Measurements from ENCODE around the gene BTN1A1. TPM values are rescaled to one million over a fixed set of nuclear protein-coding genes. Genes with fewer than 3 reads are reported as not detected.

The BTN1A1 gene
- total RNA-seq, 1 donor from 2014 or later: not detected

GRCh38 chr6:26465776-26466175 lies 34.3 kb upstream of the BTN1A1 start:
- Mint-ChIP-seq H3K4me3 (ENCODE audit: unreplicated experiment) (no peak overlapping the region), H3K27me3 (ENCODE audit: low read depth) (no peaks in the 10 kb centered on the region), H3K36me3 (ENCODE audit: low read depth) (peaks cover 67% of the 10 kb centered on the region), H3K9me3 (ENCODE audit: low read depth) (no peaks in the 10 kb centered on the region), H3K4me1 (ENCODE audit: low read depth) (peaks cover 14% of the 10 kb centered on the region), H3K27ac (ENCODE audit: unreplicated experiment) (no peak overlapping the region)
- no peak for TF ChIP-seq CTCF (IDR thresholded peaks at IDR 0.05)
- no peak for DNase-seq (ENCODE audit: low spot score)

GRCh38 chr6:26468829-26469228 lies 31.3 kb upstream of the BTN1A1 start:
- H3K27ac Mint-ChIP-seq (ENCODE audit: unreplicated experiment): no peak overlapping the region
- no peak overlapping the region for H3K4me3 Mint-ChIP-seq (ENCODE audit: unreplicated experiment)
- H3K36me3 Mint-ChIP-seq (ENCODE audit: low read depth): peaks cover 49% of the 10 kb centered on the region
- H3K4me1 Mint-ChIP-seq (ENCODE audit: low read depth): peaks cover 12% of the 10 kb centered on the region
- TF ChIP-seq CTCF (IDR thresholded peaks at IDR 0.05): no peak
- peaks cover 5% of the 10 kb centered on the region for H3K9me3 Mint-ChIP-seq (ENCODE audit: low read depth)
- DNase-seq (ENCODE audit: low spot score): no peak
- H3K27me3 Mint-ChIP-seq (ENCODE audit: low read depth): no peaks in the 10 kb centered on the region

- peaks cover 31% of the 10 kb centered on the region for H3K36me3 Mint-ChIP-seq (ENCODE audit: low read depth)
- DNase-seq (ENCODE audit: low spot score): no peak
- no peaks in the 10 kb centered on the region for H3K27me3 Mint-ChIP-seq (ENCODE audit: low read depth)
- peaks cover 5% of the 10 kb centered on the region for H3K9me3 Mint-ChIP-seq (ENCODE audit: low read depth)
- no peak overlapping the region for H3K4me3 Mint-ChIP-seq (ENCODE audit: unreplicated experiment)
- H3K27ac Mint-ChIP-seq (ENCODE audit: unreplicated experiment): no peak overlapping the region
- peaks cover 27% of the 10 kb centered on the region for H3K4me1 Mint-ChIP-seq (ENCODE audit: low read depth)
- no peak for TF ChIP-seq CTCF (IDR thresholded peaks at IDR 0.05)
Observed at GRCh38 chr6:26470643-26471042, 29.5 kb upstream of the BTN1A1 start.

- H3K4me1 Mint-ChIP-seq (ENCODE audit: low read depth): peaks cover 31% of the 10 kb centered on the region
- TF ChIP-seq CTCF (IDR thresholded peaks at IDR 0.05): no peak
- H3K36me3 Mint-ChIP-seq (ENCODE audit: low read depth): peaks cover 20% of the 10 kb centered on the region
- H3K9me3 Mint-ChIP-seq (ENCODE audit: low read depth): peaks cover 5% of the 10 kb centered on the region
- H3K4me3 Mint-ChIP-seq (ENCODE audit: unreplicated experiment): no peak overlapping the region
- no peaks in the 10 kb centered on the region for H3K27me3 Mint-ChIP-seq (ENCODE audit: low read depth)
- no peak overlapping the region for H3K27ac Mint-ChIP-seq (ENCODE audit: unreplicated experiment)
- no peak for DNase-seq (ENCODE audit: low spot score)
Observed at GRCh38 chr6:26471970-26472369, 28.1 kb upstream of the BTN1A1 start.

GRCh38 chr6:26472549-26473290 lies 27.4 kb upstream of the BTN1A1 start:
- TF ChIP-seq CTCF (IDR thresholded peaks at IDR 0.05): no peak
- Mint-ChIP-seq H3K27me3 (ENCODE audit: low read depth) (no peaks in the 10 kb centered on the region), H3K4me1 (ENCODE audit: low read depth) (peaks cover 31% of the 10 kb centered on the region), H3K36me3 (ENCODE audit: low read depth) (peaks cover 15% of the 10 kb centered on the region), H3K4me3 (ENCODE audit: unreplicated experiment) (peak overlapping the region; percentile 16), H3K9me3 (ENCODE audit: low read depth) (peaks cover 5% of the 10 kb centered on the region), H3K27ac (ENCODE audit: unreplicated experiment) (peak overlapping the region; percentile 84)
- no peak for DNase-seq (ENCODE audit: low spot score)

Data from chondrocyte (in vitro differentiated cells).